Activated effector memory CD4-positive, alpha-beta T cell treated with Interleukin-2 at 50 U/mL for 16 hours (primary cell): ENCODE data around the gene SNAP47.

Experiments used
- DNase-seq: peaks from one replicate; pipeline ENCODE4 v3.0.0-alpha.2; 2020

SNAP47 gene

DNA sequence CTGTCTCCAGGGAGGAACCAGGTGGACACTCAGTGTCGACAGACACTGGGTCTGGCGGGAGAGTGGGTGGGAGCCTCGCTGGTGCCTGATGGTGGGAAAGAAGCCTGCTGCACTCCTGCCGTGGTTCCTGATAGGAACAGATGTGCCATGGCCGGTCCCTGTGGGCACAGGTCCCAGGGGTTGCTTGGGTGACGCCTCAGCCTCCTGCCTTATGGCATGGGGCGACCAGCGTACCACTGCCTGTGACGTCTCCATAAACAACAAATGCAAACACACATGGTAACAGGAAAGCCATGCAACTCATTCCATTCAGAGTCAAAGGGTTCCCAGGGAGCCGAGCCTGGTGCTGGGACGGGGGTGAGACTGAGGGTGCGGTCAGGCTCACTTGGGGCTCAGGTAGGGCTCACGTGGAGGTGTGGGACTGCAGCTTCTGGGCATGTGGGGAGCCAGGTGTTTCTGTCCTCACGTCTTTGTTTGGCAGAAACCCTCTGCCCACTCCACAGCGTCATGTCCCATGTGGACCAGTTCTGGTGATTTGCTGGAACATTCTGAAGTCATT lies 34.8 kb downstream of the SNAP47 start:
- no peak for DNase-seq

DNA sequence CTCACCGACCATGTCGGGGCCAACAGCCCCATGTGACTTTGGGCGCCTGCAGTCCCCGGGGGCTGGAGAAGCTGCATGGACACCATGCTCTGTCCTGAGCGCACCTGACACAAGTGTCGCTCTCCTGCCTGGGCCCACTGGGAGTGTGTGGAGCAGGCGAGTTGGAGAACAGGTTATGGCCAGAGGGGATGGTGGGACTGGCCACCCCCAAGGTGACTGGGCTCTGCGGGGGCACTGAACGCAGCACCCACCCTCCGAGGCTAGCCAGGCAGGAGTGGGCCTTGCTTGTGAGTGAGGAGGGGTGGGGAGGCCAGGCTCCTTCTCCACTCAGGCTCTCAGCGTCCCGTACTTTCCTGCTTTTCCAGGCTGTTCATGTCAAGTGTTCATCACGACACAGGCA lies 35.6 kb downstream of the SNAP47 start:
- no peak for DNase-seq

DNA sequence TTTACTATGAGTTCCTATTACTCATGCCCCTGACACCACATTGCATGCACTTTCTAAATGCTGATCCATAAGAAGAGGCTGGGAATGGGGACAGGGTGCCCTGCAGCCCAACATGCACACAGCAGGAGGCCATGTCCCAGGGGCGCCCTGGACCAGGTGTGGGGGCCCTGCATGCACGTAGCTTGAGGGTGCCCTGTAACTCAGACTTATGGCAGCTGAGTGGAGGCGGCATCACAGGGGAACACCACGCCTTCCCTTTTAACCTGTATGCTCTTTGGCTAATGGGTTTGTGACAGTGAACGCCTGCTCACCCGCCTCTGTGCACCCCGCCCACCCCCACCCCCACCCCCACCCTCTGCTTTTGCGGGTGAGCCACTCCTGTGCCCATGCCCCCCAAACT lies 36.1 kb downstream of the SNAP47 start:
- DNase-seq, result no peak

DNA sequence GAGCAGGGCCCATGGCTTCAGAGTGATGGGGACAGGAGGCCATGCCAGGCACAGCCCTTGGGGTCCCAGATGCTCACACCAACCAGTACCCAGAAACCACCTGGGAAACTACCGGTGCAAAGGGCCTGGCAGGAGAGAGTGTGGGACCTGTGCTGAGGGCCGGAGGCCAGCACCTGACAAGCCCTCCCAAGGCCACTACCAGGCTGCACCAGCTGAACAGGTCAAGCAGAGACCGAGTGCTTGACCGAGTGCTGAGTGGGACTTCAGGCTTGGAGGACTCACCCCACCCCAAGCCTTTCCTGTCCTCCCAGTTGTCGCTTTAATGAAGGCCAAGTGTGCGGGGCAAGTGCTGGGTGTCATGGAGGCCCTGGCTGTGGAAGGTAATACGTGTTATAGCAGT lies 36.5 kb downstream of the SNAP47 start:
- DNase-seq, result no peak

DNA sequence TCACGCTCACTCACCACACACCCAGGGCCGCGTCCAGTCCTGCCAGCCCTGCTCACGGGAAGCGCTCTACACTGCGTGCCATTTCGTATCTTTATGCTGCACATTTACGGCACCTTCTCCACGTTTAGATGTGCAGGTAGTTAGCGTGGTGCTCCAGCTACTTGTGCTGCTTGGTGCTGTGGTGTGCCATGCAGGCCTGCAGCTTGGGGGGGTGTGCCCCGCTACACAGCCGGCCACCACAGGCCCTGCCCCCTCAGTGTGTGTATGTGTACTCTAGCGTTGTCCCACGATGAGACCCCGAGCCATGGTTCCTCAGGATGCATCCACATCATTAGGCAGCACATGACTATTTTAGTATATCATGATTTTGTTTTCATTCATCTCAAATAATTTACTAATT lies 38.3 kb downstream of the SNAP47 start:
- no peak for DNase-seq

DNA sequence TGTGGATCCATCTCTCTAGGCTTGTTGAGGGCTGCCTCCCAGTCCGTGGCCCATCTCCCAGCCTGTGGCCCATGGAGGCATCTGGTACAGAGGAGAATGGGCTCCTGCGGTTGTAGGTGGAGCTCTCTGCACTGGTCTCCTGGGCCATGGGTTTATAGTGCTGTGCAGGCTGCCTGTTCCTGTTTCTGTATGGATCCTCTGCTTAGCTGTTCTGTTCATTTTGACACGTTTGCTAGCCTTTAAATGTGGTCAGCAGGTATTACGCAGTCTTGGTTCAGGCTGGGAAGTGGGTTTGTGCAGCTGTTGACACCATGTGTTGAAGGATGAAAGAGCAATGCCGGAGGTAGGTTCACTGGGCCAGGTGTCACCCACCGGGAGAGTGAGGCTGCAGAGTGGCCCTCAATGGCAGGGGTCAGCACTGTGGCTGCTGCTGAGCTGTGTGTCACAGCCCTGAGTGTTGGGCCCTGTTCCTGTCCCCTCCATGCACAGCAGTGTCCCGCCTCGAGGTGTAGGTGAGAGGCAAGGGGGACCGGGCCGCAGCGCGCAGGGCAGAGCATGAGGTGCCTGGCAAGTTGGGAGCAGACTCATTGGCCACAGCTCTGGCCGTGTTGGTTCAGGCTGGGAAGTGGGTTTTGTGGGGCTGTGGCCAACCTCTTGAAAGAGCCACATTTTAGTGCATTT lies 39.0 kb downstream of the SNAP47 start:
- no peak for DNase-seq

DNA sequence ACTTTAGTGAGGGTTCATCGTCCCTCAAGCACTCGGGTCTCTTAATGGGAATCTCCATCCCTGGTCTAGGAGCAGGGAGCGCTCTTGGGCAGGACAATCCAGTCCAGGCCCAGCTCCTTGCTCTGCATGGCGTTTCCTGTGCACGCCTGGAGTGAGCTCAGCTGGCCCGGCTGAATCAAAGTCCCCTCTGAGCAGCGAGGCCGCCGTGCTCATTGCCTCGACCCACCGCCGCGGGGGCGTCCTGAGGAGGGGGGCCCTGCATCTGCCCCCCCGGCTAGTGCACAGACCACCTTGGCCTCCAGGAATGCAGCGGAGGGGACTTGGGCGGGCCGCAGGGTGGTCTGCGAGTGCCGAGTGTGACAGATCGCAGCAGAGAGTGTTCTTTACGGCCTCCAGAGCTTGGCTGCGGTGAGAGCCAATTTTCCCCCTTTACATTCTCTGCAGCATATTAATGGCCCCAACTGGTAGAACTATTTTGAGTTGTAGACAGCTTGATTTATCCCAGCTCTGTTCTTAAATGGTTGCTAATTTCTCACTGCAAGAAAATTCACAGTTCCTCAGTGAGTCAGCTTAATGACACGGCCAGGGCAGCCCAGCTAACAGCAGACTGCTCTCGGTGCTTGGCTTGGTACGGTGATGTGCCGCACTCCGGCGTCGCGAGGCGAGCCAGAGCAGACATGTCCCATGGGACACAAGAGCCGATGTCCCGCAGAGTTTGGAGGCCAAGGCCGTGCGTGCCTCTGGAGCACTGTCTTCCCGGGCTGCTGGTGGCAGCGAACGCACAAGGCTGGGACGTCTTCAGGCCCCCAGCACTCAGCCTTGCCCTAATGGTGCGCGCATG lies 39.8 kb downstream of the SNAP47 start:
- no peak for DNase-seq

DNA sequence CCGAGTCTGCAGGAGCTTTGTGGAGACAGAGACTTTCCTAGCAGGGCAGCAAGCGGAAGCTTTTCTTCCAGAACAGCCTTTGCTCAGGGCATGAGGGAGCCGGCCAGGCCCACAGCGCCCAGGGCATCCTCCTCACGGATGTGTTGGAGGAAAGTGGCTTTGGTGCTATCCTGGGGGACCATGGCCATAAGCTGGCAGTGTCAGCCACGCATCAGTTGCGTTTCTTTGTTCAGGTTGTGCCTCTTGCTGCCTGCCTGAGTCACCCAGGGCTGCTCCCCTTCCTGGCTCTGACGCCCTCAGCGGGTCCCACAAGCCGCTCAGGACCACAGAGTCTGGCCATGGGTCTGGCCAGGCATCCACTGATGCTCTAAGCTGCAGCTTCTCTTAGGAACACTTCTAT lies 40.6 kb downstream of the SNAP47 start:
- DNase-seq, result no peak

DNA sequence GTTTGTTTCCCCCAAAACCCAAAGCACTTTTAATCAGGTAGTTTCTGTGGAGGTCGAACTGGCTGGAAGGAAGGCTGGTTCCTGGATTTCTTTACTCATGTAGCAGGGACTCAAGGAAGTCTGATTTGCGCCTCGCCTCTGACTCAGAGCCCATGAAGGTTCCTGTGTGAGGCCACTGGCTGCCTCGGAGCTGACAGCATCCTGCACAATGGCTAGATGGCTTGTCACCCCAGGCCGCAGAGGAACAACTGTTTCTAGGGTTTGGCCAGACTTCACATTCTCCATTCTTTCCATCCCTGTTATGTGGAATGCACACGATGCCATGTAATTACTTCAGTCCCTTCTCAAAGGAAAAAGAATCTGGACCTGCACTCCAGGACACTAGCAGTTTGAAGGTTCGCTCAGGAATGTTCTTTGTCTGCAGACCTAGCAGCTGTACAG lies 41.1 kb downstream of the SNAP47 start:
- DNase-seq, result no peak

DNA sequence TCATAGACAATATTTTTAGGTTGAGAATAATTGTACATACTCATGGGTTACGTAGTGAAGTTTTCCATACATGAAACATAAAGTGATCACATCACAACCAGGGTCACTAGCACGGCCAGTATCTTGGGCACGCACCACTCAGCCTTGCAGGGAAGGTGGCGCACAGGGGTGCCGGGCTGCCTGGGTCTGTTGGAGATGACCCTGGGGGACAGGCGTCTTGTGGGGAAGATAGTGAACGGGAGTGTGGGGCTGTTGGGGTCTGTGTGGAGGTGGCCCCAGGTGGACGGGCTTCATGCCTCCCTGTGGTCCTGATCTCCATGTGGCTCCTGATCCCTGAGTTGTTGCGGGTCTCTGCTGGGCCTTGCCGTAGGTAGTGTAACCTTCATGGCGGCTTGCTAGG lies 41.9 kb downstream of the SNAP47 start:
- no peak for DNase-seq

DNA sequence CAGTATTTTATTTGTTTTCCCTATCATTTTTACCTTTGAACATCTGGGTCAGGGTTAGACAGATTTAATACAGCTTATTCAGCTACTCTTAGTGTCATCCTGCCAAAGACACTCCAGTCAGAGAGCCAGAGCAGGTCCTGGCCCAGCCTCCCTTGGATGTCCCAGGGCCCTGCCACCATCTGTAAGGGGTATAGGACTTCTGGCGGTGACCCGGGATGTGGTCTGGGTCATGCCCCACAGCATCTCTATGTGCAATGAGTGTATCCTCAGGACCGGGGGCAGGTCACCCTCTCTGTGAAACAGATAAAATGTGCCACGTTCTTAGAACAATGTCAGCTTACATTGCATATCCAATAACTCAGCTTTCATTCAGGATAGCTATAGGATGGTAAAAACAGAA lies 42.4 kb downstream of the SNAP47 start:
- DNase-seq, result no peak

DNA sequence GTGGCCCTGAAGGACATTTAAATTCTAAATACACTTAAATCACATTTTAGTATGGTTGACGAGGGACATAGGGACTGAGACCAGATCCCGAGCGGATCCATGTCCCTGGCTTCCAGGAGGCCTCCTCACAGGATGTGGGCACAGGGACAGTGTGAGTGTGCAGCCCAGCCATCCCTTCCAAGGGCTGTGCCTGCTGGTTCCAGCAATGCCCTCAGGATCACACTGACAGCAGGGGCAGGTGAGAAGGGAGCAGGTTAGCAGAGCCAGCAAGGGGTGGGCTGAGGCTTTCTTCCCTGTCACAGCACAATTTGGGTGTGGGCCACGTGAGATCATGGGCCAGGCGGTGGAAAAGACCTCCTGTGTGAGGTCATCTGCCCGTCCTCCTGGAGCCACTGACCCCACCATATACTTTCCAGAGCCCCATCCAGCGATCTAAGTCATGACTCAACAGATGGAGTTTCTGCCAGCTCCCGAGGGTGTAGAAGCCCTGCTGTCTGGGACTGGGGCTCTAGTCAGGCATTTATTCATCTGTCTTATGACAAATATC lies 43.2 kb downstream of the SNAP47 start:
- no peak for DNase-seq

DNA sequence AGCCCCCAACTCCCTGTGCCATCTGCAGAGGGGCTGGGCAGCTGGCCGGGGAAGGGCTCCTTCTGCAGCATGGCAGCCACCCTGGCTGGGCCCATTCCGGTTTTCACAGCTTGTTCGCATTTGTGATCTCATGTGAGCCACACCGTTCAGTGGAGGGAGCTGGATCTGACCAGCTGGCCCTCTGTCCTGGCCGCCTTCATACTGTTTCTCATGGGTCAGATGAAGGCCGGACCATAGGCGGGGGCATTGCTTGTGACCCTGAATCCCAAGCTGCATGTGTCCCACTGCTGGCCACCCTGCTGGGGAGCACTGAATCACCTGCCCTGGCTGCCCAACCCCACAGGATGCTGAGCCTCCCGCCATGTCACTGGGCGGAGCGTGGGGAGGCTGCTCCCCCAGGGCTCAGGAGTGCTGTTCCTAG lies 43.8 kb downstream of the SNAP47 start:
- DNase-seq, result no peak

DNA sequence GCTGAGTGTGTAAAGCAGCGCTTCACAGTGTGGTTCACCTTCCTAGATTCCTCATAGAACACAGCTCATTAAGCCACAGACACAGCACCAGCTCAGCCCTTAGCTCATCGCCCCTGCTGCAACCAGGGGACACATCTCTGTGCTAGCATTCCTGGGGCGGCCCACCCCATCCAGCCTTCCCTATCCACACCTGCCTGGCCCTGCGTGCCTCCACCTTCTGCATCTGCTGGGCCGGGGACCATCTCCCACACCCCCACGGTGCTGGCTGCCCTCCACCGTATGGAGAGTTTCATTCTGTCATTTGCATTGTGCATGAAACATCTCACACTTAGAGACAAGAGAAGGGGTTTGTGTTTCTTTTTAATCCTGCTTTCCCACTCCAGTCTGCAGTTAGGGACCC lies 44.5 kb downstream of the SNAP47 start:
- no peak for DNase-seq

DNA sequence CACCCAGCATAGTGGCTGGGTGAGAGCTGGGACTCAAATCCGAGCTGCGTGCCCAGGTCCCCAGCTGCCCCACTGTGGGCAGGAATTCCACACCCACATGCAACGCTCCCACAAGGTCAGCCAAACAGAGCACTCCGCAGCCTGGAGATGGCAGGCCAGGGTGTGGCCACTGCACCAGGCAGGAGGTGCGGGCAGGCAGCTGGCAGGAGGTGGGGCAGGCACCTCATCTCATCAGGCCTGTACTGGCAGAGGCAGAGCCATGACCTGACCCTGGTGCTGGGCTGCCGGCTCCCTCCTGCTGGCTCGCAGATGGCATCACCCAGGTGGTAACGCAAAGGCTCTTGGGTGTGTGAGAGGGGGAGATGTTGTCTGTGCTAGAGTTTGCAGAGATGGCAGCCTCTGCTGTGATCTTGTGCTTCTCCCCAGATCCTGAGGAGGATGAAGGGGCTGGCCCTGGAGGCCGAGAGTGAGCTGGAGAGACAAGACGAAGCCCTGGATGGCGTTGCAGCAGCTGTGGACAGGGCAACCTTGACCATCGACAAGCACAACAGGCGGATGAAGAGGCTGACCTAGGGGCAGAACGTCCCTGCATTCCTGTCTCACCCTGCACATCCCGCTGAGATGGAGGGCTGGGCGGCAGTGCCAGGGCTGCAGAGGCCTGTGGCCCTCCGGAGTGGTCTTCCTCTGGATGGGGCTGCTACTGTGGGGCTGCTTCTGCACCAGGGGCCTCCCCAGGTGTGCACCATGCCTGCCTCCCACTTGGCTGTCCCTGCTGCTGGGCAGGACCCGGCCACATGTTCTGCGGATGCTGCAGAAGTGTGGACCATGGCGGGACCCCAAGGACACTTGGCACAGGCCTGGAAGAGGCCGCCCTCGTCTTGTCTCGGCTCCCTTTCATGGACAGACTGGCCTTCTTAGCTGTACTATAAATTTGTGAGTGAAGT lies 45.1 kb downstream of the SNAP47 start:
- DNase-seq, result no peak

DNA sequence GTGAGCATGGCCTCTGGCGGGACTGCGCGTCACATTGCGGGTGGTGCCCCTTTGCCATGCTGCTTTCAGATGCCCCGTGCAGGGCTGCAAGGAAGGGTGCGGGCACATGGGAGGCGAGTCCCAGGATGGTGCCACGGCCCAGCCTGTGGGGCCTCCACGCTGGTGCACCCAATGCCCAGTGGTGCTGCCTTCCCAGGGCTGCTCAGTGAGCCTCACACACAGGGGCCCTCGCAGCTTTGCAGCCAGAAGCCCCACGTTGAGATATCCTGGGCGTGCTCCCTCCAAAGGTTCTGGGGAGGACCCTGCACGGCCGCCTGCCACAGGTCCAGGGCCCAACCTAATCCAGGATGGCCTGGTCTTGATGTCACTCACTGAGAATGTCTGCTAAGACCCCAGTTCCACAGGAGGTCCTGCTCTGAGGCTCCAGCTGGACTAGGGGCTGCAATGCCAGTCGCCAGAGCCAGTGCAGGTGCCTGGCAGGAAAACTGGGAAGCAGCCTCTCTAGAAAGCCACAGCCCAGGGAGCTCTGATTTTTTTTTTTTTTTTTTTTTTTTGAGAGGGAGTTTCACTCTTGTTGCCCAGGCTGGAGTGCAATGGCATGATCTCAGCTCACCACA lies 46.2 kb downstream of the SNAP47 start:
- no peak for DNase-seq

DNA sequence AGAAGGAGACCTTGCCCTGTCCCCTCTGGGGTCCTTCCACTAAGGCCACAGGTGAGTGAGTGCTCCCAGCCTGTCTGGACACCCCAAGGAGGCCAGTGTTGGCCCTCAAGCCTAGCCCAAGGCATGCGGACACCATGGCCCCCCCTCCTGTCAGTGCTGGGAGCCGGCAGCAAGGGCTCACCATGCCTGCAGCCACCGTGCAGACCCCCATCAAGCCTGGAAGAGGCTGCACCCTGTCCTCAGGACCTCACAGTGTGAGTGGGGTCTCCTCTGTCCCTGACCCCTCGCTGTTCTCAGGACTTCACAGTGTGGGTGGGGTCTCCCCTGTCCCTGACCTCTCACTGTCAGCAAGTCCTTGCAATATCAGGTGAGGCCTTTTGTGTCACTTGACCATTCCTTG lies 47.0 kb downstream of the SNAP47 start:
- DNase-seq, result no peak

DNA sequence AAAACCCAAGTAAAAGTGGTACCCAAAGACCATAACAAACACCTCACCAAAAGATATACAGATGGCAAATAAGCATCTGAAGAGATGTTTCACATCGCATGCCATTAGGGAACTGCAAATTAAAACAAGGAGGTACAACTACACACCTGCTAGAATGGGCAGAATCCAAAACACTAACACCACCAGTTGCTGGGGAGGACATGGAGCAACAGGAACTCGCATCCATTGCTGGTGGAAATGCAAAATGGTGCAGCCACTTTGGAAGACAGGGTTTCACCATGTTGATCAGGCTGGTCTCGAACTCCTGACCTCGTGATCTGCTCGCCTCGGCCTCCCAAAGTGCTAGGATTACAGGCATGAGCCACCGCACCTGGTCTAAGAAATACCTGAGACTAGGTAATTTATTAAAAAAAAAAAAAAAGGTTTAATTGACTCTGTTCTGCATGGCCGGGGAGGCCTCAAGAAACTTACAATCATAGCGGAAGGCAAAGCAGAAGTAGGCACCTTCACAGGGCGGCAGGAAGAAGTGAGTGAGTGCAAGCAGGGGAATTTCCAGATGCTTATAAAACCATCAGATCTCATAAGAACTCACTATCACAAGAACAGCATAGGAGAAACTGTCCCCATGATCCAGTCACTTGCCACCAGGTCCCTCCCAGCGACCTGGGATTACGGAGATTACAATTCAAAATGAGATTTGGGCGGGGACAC lies 50.0 kb downstream of the SNAP47 start:
- DNase-seq, result no peak

DNA sequence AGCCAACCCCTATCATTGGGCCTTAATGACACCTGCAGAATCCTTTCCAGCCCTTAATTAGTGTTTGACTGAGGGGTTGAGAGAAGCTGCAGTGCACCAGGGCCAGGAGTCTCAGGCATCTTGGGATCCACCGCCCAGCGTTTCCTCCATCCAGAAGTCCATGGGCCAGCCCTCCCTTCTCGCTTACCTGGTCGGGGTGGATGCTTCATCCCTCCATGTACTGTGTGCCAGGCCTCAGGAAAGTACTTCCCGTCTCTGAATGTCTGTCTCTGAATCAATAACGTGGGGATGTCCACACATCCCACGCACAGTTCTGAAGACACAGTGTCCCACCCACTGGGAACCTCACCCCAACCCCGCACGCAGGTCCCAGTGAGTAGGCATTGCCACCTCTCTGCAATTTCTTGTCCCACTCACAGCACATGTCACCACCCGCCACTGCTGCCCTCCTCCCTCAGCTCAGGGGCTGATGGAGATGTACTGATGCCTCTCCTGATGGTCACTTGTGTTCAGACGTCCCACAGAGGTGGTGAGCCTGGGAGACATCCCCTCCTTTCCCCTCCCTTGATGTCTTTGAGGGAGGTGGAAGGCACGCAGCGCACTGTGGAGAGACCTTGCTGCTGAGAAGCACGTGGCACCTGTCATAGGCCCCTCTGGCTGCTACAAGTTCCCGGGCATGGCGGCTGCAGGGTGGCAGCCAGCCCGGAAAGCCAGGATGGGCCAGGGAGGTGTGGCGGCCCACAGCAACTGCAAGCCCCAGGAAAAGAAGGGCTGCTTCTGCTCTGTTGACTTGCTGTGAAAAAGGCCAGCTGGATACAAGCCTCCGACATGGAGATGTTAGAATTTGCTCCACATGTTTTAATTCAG lies 50.8 kb downstream of the SNAP47 start:
- DNase-seq, result no peak

DNA sequence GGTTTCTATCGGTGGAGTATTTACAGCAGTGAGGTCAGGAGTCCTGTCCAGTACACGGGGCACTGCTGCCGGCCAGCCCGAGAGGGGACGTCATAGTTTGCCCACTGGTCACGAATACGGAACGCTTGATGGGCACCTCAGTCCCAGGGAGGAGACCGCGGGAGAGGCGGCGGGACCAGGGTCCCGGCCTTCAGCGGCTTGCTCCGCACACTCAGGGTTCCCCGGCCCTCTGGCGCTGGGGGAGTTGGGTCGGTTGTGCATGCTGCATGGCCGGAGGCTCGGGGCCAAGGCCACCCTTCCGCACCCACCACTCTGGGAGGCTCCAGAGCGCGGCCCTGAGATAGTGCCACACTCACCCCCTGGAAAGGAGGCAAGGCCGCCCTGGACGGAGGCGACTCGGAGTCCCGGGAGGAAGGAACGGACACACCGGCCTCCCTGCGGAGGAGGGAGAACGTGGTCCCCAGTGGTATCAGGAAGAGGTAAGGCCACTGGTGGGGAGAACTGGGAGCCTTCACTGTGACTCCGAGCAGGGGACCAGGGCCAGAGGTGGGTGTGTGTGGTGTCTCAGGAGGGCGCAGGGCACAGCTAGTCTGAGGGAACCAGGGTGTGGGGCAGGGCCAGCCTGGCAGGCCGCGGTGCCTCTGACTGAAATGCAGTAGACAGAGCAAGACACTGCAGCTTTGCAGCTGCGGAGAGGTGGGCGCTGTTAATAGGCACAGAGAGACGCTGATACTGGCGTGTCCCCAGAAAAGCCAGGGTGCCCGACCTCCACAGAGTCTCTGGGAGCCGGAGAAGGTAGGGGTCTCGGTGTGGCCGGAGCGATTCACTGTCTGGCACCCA lies 51.7 kb downstream of the SNAP47 start:
- DNase-seq, result no peak
